RPMI7951 (cell line): ENCODE results near the gene CDRT15L2. TPM values are rescaled to one million over a fixed set of nuclear protein-coding genes. Genes with fewer than 3 reads are reported as not detected.
"Not testable (repeated sequence)": the region's sequence is repeated elsewhere in the genome, so short reads cannot be mapped to it uniquely, and the experiment has no call there.

Experiments used
- DNase-seq: peaks from one replicate; pipeline ENCODE4 v3.0.0-alpha.2; 2012; ENCODE audit warnings: low read depth
- total RNA-seq: library from RNA; depleted of rRNA; stranded (reverse); fragments of >200 nt; shearing (Covaris generic); gene quantifications from 2 replicates; pipeline ENCODE4 v1.2.3, GENCODE V29; 2014; rRNA removed

Gene CDRT15L2
- total RNA-seq, 1 experiment from 2014 or later: not detected

- not testable (repeated sequence) for DNase-seq
These were observed 6.3 kb upstream of the CDRT15L2 start for GRCh38 chr17:20573216-20573615.

- DNase-seq: not testable (repeated sequence)
These were observed 4.5 kb upstream of the CDRT15L2 start for GRCh38 chr17:20575071-20575470.

GRCh38 chr17:20583891-20584577 is 4.5 kb downstream of the CDRT15L2 start:
- not testable (repeated sequence) for DNase-seq

GRCh38 chr17:20588744-20589453 is 9.4 kb downstream of the CDRT15L2 start:
- peak; percentile 12 for DNase-seq

GRCh38 chr17:20589454-20589810 is 9.9 kb downstream of the CDRT15L2 start:
- not testable (repeated sequence) for DNase-seq

GRCh38 chr17:20591040-20591439 is 11.5 kb downstream of the CDRT15L2 start:
- DNase-seq: not testable (repeated sequence)

GRCh38 chr17:20605568-20605967 is 26.0 kb downstream of the CDRT15L2 start:
- not testable (repeated sequence) for DNase-seq

GRCh38 chr17:20609490-20609889 is 30.0 kb downstream of the CDRT15L2 start:
- DNase-seq: not testable (repeated sequence)

DNA sequence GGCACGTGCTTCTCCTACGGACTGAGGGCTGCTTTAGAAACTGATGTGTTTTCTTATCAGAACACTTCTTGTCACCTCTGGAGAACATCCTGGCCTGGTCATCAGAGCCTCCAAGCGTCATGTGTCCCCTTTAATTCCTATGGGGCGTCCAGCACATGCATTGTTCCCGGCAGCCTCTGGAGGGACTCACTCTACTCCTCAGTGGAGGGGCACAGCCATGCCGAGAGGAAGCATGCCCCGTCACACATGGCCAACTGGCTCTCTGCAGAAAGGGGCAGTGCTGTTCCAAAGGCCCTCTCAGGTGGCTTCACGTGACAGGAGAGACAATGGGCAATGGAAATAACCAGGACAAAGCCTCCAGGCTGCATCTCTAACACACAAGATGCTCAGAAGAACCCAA is 31.8 kb downstream of the CDRT15L2 start:
- no peak for DNase-seq

GRCh38 chr17:20612635-20613034 is 33.1 kb downstream of the CDRT15L2 start:
- DNase-seq: no peak

- no peak for DNase-seq
These were observed 33.7 kb downstream of the CDRT15L2 start for GRCh38 chr17:20613248-20613647.

DNA sequence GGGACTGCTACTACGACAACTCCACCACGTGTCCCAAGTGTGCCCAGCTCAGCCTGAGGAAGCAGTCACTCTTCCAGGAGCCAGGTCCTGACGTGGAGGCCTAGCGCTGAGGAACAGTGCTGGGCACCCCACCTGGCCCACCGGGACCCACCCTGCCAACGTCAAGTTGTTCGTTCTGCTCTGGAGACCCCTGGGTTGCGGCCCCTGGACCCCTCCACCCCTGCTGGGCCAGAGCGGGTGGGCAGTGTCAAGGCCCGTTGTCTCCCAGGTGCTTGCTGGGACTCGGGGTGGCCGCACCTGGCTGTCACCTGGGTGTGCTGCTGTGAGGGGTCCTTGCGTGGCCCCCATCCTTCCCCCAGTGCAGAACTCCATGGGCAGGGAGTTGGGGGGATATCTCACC is 34.4 kb downstream of the CDRT15L2 start:
- DNase-seq: no peak

- not testable (repeated sequence) for DNase-seq
These were observed 35.9 kb downstream of the CDRT15L2 start for GRCh38 chr17:20615461-20615860.

Other genes with a start within 250 kb of the CDRT15L2 start
- gene LGALS9B, start 112.2 kb upstream of the CDRT15L2 start, total RNA-seq: not detected in 2 replicates